GM18873 (cell line): Measurements from ENCODE around the gene PAQR4.
"Not testable (repeated sequence)": the region's sequence is repeated elsewhere in the genome, so short reads cannot be mapped to it uniquely, and the experiment has no call there.

Experiments
- ATAC-seq: cut with Tn5 transposase; IDR thresholded peaks from one replicate; pipeline ENCODE4 v1.9.1; 2021; ENCODE audit warnings: mild to moderate bottlenecking, moderate library complexity, moderate number of reproducible peaks; ENCODE audit not compliant: unreplicated experiment, low FRiP score

Gene PAQR4

DNA sequence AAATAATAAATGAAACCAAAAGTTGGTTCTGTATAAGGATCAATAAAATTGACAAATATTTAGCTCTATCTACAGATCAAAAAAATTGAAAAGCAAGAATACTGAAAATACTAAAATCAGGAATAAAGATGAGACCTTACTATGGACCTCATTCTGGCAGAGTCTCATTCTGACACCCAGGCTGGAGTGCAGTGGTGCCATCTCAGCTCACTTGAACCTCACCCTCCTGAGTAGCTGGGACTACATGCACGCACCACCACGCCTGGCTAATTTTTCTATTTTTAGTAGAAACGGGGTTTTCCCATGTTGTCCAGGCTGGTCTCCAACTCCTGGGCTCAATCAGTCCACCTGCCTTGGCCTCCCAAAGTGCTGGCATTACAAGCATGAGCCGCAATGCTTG, 27.1 kb upstream of the PAQR4 start:
- no peak for ATAC-seq

GRCh38 chr16:2943716-2944115, 25.4 kb upstream of the PAQR4 start:
- not testable (repeated sequence) for ATAC-seq

DNA sequence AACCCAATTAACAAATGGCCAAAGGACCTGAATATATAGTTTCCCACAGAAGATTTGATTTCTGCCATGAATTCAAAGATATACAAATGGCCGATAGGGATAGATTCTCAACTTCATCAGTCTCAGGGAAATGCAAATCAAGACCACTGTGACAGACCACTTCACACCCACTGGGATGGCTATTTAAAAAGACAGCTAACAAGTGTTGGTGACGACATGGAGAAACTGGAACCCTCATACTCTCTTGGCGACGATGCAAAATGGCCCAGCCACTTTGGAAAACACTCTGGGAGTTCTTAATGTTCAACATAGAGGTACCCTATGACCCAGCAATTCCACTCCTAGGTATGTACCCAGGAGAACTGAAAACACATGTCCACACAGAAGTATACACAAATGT, 22.5 kb upstream of the PAQR4 start:
- ATAC-seq = no peak

DNA sequence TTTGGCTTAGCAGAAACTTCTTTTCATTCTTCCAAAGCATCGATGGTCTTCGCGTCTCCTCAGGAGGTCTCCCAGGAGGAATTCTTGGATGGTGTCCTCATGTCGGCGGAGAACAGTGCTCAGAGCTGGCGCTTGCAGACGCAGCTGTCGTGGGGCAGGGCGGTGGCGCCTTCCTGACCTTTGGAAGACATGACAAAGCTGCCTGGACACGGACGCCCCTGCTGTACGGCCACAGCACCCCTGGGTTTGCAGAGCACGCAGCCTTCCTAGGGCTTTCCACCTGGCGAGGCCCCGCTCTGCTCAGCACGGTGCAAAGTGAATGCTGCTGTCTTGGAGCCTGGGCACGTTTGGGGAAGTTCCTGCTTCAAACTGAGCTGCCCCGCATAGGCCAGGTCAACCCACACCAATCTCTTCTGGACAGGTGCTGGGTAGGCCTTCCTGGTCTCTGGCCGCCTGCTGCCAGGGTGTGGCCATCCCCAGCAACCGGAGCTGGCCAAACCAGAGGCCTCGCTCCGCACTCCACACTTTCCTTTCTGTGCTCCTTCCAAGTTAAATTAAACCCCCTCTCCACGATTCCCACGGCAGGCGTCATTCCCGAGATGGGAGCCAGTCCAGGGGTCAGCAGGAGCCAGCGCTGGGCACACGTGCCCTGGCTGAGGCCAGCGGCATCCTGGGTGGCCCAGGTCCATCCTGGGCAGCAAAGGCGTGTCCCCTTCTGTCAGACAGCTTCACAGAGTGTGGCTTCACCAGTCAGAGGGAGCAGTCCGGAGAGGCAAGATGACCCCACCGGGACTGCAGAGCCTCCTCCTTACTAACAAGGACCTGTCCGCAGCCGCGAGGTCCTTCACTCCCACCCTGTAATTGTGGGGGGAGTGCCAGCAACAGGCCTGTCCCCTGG, 20.1 kb upstream of the PAQR4 start:
- ATAC-seq = no peak

DNA sequence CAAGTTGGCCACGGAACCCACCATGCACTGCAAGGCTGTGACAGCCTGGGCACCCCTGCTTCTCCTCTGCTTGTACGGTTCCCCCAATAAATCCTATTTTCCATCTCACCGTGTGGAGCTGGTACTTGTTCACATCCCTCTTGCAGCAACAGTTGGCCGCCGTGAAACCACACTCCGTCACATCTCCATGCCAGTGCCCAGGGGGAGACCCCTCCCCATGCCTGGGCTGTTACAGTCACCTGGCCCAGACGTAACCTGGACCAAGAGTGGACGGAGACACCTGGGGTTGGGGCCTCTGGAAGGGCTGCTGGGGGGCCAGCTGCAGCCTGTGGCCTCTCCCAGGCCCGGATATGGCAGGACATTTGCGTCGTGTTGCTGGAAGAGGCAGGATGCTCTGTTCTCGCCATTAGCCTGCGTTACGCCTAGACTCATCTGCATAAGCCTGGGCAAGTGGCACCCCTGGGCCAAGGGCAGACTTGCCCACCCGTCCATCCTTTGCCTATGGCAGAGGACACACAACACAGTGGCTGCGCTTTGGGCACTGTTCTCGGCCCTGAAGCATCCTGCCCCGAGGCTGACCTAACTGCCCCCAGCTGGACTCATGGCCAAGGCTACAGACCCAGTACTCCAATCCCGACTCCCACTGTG, 19.3 kb upstream of the PAQR4 start:
- no peak for ATAC-seq

- ATAC-seq = no peak
These were observed 18.8 kb upstream of the PAQR4 start for GRCh38 chr16:2950353-2950724.

- ATAC-seq = no peak
These were observed 18.4 kb upstream of the PAQR4 start for GRCh38 chr16:2950773-2951172.

- ATAC-seq = no peak
These were observed 16.5 kb upstream of the PAQR4 start for GRCh38 chr16:2952679-2953078.

- no peak for ATAC-seq
These were observed 15.2 kb upstream of the PAQR4 start for GRCh38 chr16:2953706-2954627.

- no peak for ATAC-seq
These were observed 14.3 kb upstream of the PAQR4 start for GRCh38 chr16:2954656-2955381.

DNA sequence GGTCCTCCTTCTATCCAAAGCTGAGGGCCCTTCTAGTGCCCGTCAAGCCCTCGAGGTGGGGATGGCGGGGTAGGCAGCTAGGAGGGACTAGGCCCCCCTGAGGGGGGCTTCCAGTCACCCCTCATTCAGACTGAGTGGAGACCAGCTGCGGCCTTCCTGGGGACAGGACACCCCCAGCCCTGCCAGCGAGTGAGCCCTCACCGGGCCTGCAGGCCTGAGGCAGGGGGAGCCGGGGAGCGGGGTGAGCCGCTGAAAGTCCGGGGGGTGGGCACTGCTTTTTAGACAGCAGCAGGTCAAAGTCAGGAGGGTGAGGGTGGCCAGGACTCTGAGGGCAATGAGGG, 13.7 kb upstream of the PAQR4 start:
- ATAC-seq = no peak

DNA sequence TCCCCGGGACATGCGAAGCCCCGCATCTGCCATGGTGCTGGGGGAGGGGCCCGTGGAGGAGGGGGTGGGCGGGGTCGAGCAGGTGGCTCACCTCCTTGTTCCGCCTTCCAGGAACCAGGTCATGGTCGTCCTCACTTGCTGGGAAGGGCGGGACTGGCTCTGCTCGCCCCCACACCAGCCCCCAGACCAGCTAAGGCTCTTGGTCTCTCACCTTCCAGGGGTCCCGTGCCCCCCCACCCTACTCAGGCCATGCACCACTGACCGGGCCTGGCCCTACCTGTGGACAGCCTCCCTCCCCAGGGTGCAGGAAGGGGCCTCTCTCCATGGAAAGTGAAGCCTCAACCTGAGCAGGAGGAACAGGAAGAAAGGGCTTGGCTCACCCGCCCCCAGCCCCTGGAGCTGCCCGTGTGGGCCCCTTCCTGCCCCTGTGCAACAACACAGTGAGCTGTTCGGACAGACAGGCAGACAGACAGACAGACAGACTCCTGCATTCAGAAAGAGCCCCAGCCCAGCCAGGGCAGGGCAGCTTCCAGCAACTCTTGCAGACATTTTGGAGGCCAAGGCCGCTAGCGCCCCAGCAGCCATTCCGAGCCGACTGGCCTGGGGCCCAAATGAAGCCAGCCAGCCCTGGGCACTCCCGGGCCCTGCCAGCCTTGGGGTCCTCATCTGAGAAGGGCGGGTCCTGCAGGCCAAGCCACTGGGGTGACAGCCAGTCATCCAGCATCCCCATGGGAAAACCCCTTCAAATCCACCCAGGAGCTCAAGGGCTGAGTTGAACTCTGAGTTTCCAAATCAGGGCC, 13.2 kb upstream of the PAQR4 start:
- ATAC-seq = no peak

GRCh38 chr16:2956579-2956956, 12.6 kb upstream of the PAQR4 start:
- no peak for ATAC-seq

GRCh38 chr16:2959206-2959605, 9.9 kb upstream of the PAQR4 start:
- ATAC-seq = no peak

DNA sequence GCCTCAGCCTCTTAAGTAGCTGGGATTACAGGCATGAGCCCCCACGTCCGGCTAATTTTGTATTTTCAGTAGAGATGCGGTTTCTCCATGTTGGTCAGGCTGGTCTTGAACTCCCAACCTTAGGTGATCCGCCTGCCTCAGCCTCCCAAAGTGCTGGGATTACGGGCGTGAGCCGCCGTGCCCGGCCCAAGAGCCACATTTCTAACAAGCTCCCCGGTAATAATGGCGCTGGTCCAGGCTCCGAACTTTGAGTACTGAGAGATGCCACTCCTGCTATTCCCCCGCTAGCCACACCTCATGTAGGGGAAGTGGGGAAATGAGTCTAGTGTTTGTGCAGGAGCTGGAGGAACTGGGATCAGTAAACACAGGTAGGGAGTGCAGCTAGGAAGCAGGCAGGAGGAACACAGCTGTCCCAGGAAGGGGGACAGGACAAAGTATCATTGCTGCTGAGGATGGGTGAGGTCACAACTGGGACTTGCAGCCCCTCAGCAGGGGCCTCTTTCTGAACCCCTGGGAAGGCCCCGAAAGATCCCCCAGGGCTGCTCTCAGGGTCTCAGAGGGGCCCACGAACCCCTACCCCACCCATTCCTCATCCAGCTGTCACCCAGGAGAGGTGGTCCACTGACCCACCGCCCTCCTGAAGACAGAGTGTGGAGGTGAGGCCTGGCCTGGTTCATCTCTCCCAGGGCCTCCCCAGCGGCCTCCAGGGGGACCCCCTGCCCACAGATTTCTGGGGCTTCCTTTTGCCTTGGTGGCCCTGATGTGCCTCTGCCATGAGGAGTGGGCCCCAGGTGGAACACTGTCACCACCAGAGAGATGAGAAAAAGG, 8.8 kb upstream of the PAQR4 start:
- ATAC-seq = no peak

GRCh38 chr16:2962334-2963073, 6.6 kb upstream of the PAQR4 start:
- no peak for ATAC-seq

DNA sequence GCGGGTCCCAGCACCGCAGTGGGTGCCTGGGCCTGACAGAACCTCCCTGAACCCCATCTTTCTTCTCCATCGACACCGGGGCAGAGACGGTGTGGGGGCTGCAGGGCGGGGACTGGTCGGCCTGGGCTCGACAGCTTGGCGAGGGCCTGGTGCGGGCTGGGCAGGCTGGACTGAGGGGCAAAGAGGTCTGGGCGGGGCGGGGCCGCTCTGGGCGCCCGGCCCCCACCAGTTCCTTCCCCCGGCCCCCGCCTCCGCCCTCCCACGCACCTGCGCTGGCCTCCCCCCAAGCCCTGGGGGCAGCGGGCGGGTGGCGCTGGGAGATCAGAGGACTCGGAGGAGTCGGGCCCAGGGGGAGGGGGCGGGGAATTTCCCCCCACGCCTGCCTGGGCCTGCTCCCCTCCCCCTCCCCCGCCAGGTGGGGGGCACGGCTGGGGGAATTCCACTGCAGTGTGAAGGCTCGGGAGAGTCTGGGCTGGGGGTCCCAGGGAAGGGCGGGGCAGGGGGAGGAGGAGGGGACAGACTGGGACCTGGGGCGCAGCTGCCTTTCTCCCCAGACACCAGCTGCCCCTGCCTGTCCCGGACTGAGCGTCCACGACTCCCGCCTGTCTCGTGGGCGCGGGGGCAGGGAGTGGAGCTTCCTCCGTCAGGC, 6.0 kb upstream of the PAQR4 start:
- no peak for ATAC-seq
